ENCODE measurements around the gene ZNF438.

Gene ZNF438

DNA sequence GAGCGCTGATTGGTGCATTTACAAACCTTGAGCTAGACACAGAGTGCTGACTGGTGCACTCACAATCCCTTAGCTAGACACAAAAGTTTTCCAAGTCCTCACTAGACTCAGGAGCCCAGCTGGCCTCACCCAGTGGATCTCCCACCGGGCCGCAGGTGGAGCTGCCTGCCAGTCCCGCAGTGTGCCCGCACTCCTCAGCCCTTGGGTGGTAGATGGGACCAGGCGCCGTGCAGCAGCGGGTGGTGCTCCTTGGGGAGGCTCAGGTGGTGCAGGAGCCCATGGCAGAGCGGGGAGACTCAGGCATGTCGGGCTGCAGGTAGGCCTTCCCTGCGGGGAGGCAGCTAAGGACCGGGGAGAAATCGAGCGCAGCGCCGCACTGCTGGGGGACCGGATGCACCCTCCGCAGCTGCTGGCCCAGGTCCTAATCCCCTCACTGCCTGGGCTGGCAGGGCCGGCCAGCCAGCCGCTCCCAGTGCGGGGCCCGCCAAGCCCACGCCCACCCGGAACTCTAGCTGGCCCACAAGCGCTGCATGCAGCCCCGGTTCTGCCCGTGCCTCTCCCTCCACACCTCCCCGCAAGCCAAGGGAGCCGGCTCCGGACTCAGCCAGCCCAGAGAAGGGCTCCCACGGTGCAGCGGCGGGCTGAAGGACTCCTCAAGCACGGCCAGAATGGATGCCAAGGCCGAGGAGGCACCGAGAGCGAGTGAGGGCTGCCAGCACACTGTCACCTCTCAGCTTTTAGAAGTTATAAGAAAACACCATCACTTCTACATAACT is 128.9 kb downstream of the ZNF438 start:
- TF ChIP-seq TAF1 (IDR thresholded peaks at IDR 0.05; ENCODE audit: low read depth) = no peak
- TF ChIP-seq YY1 (IDR thresholded peaks at IDR 0.05; ENCODE audit: low read depth) = no peak
- no peak for TF ChIP-seq CREB1 (IDR thresholded peaks at IDR 0.05; ENCODE audit: low read depth)
- TF ChIP-seq, protein P1, sequence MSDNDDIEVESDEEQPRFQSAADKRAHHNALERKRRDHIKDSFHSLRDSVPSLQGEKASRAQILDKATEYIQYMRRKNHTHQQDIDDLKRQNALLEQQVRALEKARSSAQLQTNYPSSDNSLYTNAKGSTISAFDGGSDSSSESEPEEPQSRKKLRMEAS (IDR thresholded peaks at IDR 0.05) = no peak
- no peak for TF ChIP-seq TEAD4 (IDR thresholded peaks at IDR 0.05)
- TF ChIP-seq, protein P2, sequence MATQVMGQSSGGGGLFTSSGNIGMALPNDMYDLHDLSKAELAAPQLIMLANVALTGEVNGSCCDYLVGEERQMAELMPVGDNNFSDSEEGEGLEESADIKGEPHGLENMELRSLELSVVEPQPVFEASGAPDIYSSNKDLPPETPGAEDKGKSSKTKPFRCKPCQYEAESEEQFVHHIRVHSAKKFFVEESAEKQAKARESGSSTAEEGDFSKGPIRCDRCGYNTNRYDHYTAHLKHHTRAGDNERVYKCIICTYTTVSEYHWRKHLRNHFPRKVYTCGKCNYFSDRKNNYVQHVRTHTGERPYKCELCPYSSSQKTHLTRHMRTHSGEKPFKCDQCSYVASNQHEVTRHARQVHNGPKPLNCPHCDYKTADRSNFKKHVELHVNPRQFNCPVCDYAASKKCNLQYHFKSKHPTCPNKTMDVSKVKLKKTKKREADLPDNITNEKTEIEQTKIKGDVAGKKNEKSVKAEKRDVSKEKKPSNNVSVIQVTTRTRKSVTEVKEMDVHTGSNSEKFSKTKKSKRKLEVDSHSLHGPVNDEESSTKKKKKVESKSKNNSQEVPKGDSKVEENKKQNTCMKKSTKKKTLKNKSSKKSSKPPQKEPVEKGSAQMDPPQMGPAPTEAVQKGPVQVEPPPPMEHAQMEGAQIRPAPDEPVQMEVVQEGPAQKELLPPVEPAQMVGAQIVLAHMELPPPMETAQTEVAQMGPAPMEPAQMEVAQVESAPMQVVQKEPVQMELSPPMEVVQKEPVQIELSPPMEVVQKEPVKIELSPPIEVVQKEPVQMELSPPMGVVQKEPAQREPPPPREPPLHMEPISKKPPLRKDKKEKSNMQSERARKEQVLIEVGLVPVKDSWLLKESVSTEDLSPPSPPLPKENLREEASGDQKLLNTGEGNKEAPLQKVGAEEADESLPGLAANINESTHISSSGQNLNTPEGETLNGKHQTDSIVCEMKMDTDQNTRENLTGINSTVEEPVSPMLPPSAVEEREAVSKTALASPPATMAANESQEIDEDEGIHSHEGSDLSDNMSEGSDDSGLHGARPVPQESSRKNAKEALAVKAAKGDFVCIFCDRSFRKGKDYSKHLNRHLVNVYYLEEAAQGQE (IDR thresholded peaks at IDR 0.05; ENCODE audit: low read depth) = no peak
- no peak for TF ChIP-seq EP300 (IDR thresholded peaks at IDR 0.05; ENCODE audit: borderline replicate concordance)
- no peak for TF ChIP-seq EGR1 (IDR thresholded peaks at IDR 0.05)
- TF ChIP-seq, protein P3, sequence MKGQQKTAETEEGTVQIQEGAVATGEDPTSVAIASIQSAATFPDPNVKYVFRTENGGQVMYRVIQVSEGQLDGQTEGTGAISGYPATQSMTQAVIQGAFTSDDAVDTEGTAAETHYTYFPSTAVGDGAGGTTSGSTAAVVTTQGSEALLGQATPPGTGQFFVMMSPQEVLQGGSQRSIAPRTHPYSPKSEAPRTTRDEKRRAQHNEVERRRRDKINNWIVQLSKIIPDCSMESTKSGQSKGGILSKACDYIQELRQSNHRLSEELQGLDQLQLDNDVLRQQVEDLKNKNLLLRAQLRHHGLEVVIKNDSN (IDR thresholded peaks at IDR 0.05) = no peak
- TF ChIP-seq CEBPB (IDR thresholded peaks at IDR 0.05) = no peak
- no peak for TF ChIP-seq RAD21 (IDR thresholded peaks at IDR 0.05; ENCODE audit: low read depth)

DNA sequence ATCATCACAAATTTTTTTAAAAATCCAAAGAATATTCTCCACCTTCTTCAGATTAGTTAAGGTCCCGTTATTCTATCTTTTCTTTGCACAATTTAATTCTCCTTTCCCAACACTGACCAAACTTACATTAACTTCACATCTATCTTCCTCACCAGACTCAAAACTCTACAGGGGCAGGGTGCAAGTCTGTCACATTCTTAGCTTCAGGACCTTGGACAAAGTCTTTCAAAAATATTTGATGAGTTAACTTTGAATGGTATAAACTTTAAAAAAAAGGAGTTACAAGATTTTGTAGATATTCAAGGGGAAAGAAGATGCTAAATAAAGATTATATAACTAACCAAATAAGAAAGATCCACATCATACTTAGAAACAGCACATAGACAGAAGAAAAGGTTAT is 132.7 kb downstream of the ZNF438 start:
- TF ChIP-seq, protein P2 (IDR thresholded peaks at IDR 0.05; ENCODE audit: low read depth) = peak; percentile 76
- TF ChIP-seq TEAD4 (IDR thresholded peaks at IDR 0.05) (no peak), YY1 (IDR thresholded peaks at IDR 0.05; ENCODE audit: low read depth) (no peak), CEBPB (IDR thresholded peaks at IDR 0.05) (no peak), EGR1 (IDR thresholded peaks at IDR 0.05) (no peak)
- TF ChIP-seq, protein P1 (IDR thresholded peaks at IDR 0.05) = no peak

DNA sequence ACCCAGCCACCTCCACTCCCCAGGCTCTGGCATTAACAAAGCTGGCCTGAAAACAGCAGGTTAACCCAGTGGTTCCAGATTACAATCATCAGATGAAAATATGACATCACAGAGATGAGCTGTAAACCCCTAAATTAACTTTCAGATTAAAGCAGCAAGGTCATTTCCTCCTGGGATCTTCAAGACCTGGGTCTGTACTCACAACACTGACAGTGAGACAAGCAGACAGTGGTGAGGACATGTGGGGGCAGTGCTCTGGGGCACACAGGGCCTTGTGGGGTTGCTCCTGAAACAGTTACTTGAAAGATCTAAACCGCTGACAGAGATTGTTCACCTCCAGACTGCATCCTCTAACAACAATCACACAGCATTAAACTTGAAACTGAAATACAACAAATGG is 134.1 kb downstream of the ZNF438 start:
- TF ChIP-seq CREB1 (IDR thresholded peaks at IDR 0.05; ENCODE audit: low read depth) (no peak), YY1 (IDR thresholded peaks at IDR 0.05; ENCODE audit: low read depth) (no peak), EGR1 (IDR thresholded peaks at IDR 0.05) (no peak), FOXM1 (IDR thresholded peaks at IDR 0.05; ENCODE audit: borderline replicate concordance, low read depth) (no peak), EP300 (IDR thresholded peaks at IDR 0.05; ENCODE audit: borderline replicate concordance) (no peak), CEBPB (IDR thresholded peaks at IDR 0.05) (no peak), ZBTB7A (IDR thresholded peaks at IDR 0.05; ENCODE audit: low read depth) (no peak), NFIC (IDR thresholded peaks at IDR 0.05) (no peak), TCF12 (IDR thresholded peaks at IDR 0.05; ENCODE audit: low read depth) (no peak)
- TF ChIP-seq, protein P3 (IDR thresholded peaks at IDR 0.05) = no peak
- TF ChIP-seq, protein P2 (IDR thresholded peaks at IDR 0.05; ENCODE audit: low read depth) = no peak

DNA sequence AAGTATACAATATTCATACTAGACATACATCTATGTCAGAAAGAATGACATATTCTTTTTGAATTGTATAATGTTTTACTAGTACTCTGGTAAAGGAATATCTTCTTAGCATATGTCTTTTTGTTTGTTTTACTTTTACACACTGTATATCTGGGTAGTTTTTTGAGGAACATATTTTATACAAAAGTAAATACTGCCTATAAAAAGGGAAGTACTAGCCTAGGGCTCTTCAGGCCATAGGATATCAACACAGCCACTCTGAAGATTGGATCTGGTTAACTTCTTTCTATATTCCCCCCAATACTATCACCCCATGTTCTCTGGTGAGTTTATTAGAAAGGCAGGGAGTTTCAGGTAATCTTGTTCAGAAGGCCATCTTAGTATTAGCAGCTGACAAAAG is 134.6 kb downstream of the ZNF438 start:
- TF ChIP-seq ZBTB7A (IDR thresholded peaks at IDR 0.05; ENCODE audit: low read depth) (no peak), TCF12 (IDR thresholded peaks at IDR 0.05; ENCODE audit: low read depth) (no peak)
- TF ChIP-seq, protein P1 (IDR thresholded peaks at IDR 0.05) = no peak
- TF ChIP-seq, protein P3 (IDR thresholded peaks at IDR 0.05) = no peak
- TF ChIP-seq, protein P2 (IDR thresholded peaks at IDR 0.05; ENCODE audit: low read depth) = no peak

Measured in Ishikawa (cell line).